ENCODE results near the gene AQP11.

- TF ChIP-seq CTCF (IDR thresholded peaks at IDR 0.05; ENCODE audit: borderline replicate concordance, extremely low read depth, low read length, poor library complexity, severe bottlenecking) (no peak), EZH2 (IDR thresholded peaks at IDR 0.05; ENCODE audit: borderline replicate concordance, low read depth, low read length, severe bottlenecking) (no peak)
Observed at GRCh38 chr11:77636731-77637344, 47.1 kb downstream of the AQP11 start.
